Dedifferentiated amniotic fluid mesenchymal stem cell (primary cell): ENCODE data around the gene SPEM1.
"Not testable (repeated sequence)": the region's sequence is repeated elsewhere in the genome, so short reads cannot be mapped to it uniquely, and the experiment has no call there.

Experiments used
- DNase-seq: peaks from one replicate; pipeline ENCODE4 v3.0.0-alpha.2; 2016; ENCODE audit errors: extremely low spot score

Gene SPEM1

GRCh38 chr17:7470457-7470973 lies 50.4 kb downstream of the SPEM1 start:
- not testable (repeated sequence) for DNase-seq
